Bone marrow (tissue), 2 donors: ENCODE data around the gene GPR161.
A peak's percentile ranks its signal among the peaks of the same experiment; 100 is the strongest.

Source experiments
- DNase-seq, 2 donors: peaks; one replicate each; lab custom pipeline; 2025; lab: John Stamatoyannopoulos, UW

GPR161 gene

GRCh38 chr1:168146626-168147025 is 9.9 kb upstream of the GPR161 start:
- DNase-seq, result no peak

GRCh38 chr1:168146160-168146539 is 9.4 kb upstream of the GPR161 start:
- DNase-seq, result no peak

GRCh38 chr1:168145184-168146159 is 8.7 kb upstream of the GPR161 start:
- peak; percentile 48 to 81 for DNase-seq

GRCh38 chr1:168141871-168142385 is 5.2 kb upstream of the GPR161 start:
- DNase-seq, result no peak

GRCh38 chr1:168139070-168139469 is 2.3 kb upstream of the GPR161 start:
- DNase-seq, result no peak

GRCh38 chr1:168138134-168138533 is 1.4 kb upstream of the GPR161 start:
- DNase-seq, result no peak

GRCh38 chr1:168137515-168137821 is 738 bp upstream of the GPR161 start:
- DNase-seq, result no peak

- no peak for DNase-seq
Observed at GRCh38 chr1:168135921-168136708, 615 bp downstream of the GPR161 start.

- no peak for DNase-seq
Observed at GRCh38 chr1:168135116-168135920, 1.4 kb downstream of the GPR161 start.

GRCh38 chr1:168134642-168135041 is 2.1 kb downstream of the GPR161 start:
- no peak for DNase-seq

GRCh38 chr1:168134132-168134531 is 2.6 kb downstream of the GPR161 start:
- no peak for DNase-seq

GRCh38 chr1:168129933-168130332 is 6.8 kb downstream of the GPR161 start:
- no peak for DNase-seq

- DNase-seq, result no peak
Observed at GRCh38 chr1:168127503-168127902, 9.2 kb downstream of the GPR161 start.

- DNase-seq, result no peak
Observed at GRCh38 chr1:168125051-168125450, 11.7 kb downstream of the GPR161 start.

- no peak for DNase-seq
Observed at GRCh38 chr1:168121401-168122011, 15.2 kb downstream of the GPR161 start.

GRCh38 chr1:168119750-168120149 is 17.0 kb downstream of the GPR161 start:
- DNase-seq, result no peak

GRCh38 chr1:168116327-168116799 is 20.4 kb downstream of the GPR161 start:
- no peak for DNase-seq

GRCh38 chr1:168114845-168115244 is 21.9 kb downstream of the GPR161 start:
- DNase-seq, result no peak

GRCh38 chr1:168112673-168113305 is 23.9 kb downstream of the GPR161 start:
- DNase-seq, result peak in 1 of 2 donors; percentile 9

- DNase-seq, result no peak
Observed at GRCh38 chr1:168110896-168111545, 25.7 kb downstream of the GPR161 start.
